NCI-H2081 treated with DMSO at 0.1 percent for 48 hours (cell line): ENCODE measurements around the gene OR10G8.
"Not testable (repeated sequence)": the region's sequence is repeated elsewhere in the genome, so short reads cannot be mapped to it uniquely, and the experiment has no call there.

Source experiments
- DNase-seq: peaks from one replicate; lab custom pipeline; 2025; lab: John Stamatoyannopoulos, UW

The OR10G8 gene, protein sequence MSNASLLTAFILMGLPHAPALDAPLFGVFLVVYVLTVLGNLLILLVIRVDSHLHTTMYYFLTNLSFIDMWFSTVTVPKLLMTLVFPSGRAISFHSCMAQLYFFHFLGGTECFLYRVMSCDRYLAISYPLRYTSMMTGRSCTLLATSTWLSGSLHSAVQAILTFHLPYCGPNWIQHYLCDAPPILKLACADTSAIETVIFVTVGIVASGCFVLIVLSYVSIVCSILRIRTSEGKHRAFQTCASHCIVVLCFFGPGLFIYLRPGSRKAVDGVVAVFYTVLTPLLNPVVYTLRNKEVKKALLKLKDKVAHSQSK

DNA sequence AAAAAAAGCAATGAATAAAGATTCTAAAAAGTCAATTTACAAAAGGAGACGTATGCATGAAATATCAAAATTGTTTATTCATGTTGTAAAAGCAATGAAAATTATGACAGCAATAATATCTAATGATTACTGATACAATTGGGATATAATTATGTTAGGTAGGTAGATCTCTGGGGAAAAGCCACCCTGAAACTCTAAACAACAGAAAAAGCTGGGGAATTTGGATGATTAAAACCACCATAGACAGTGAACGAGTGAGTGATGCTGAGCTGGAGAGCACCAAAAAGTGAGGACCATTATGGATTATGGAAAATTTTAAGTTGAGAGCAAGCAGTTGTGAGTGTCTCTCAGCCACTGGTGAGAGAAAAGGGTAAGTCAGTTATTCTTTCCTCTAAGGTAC lies at the start of gene OR10G8:
OR10G8 (plus strand) TSS at position 301 of the 400 bp plus-strand sequence. CDS start 2,825 bp downstream, outside the sequence.
- no peak for DNase-seq

DNA sequence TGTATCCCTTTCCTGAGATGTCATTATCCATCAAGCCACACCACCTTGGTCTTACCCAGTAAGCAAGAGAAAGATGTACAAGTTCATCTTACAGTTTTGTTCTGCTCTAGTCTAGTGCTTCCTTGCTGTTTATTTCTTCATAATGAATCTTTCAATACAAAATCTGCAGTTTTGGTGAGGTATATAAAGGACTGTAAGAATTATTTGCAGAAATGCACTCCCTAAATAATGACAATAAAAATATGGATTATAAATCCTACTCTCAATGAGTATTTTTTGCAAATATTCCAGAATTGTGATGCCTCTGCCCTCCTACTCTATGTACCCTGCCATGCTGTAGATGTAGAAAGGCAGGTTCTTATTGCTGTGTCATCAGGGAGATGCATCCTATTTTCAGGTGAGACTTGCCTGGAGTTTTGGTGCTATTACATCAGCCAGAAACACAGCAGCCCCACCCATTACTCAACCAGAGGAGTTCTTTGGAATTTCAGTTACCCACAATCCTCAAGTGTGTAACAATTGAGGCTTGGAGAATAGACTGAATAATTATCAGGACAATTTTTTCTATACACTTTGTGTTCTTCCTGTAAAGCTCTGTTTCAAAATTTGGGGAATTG lies 48.8 kb upstream of the OR10G8 start, which contains the start of gene OR10S1:
OR10S1 (minus strand) TSS at position 51 of the 617 bp plus-strand sequence. CDS start 117 bp downstream, outside the sequence.
- DNase-seq = no peak

DNA sequence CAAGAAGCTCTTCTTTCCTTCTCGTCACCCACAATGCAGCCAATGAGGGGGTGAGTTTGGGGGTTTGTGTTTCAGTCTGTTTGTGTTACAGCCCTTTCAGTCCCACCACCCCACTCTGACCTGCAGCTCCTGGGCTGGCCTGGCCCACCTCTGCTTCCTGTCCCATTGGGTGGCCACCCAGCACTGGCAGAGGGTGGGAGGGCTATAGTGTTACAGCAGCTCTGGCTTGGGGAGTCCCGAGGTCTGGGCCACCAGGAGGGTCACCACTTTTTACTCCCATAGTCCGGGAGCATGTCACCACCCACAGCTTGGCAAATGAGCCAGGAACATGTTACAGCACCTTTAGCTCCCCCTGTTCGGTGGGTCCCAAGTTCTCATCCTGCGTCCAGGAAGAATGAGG lies 47.3 kb upstream of the OR10G8 start:
- no peak for DNase-seq

DNA sequence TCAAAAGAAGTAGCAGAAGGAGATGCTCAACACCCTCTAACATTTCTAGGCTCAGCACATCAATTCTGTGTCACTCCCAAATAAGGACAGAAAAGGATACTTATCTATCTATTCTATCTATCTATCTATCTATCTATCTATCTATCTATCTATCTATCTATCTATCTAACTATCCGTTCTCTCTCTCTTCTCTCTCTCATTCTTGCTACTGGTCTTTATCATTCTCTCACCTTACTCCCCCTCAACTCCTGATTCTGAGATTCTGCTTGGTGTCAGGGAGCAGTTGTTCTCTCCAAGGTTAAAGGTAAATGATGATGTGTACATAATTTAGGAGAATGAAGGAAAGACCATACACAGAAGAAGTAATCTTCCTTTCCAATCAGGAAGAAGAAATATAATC lies 31.5 kb upstream of the OR10G8 start, which contains the start of gene OR10G6:
OR10G6 (minus strand) TSS at position 43 of the 400 bp plus-strand sequence; CDS start at position 43, 0 bp downstream.
- no peak for DNase-seq

DNA sequence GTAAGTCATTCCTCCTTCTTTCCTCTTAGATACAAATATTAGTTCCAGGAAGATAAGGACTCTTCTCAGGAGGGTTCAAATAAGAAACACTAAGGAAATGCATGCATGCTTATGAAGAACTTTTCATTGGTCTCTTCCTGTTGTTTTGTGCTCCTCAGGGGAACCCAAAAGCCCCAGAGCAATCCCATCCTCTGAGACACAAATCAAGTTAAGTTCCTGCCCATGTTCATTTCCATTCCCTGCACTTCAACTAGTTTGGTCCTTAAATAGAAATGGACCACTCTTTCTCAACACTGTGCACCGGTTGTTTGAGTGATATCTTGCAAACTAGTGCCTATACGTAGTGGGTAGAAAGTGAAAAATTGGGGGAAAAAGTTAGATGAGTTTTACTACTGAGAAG lies 13.9 kb upstream of the OR10G8 start, which contains the start of gene OR10G4:
OR10G4 (plus strand) TSS at position 301 of the 400 bp plus-strand sequence. CDS start 2,578 bp downstream, outside the sequence.
- DNase-seq = no peak

DNA sequence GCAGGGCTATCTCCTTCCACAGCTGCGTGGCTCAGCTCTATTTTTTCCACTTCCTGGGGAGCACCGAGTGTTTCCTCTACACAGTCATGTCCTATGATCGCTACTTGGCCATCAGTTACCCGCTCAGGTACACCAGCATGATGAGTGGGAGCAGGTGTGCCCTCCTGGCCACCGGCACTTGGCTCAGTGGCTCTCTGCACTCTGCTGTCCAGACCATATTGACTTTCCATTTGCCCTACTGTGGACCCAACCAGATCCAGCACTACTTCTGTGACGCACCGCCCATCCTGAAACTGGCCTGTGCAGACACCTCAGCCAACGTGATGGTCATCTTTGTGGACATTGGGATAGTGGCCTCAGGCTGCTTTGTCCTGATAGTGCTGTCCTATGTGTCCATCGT lies 10.8 kb upstream of the OR10G8 start:
- not testable (repeated sequence) for DNase-seq

DNA sequence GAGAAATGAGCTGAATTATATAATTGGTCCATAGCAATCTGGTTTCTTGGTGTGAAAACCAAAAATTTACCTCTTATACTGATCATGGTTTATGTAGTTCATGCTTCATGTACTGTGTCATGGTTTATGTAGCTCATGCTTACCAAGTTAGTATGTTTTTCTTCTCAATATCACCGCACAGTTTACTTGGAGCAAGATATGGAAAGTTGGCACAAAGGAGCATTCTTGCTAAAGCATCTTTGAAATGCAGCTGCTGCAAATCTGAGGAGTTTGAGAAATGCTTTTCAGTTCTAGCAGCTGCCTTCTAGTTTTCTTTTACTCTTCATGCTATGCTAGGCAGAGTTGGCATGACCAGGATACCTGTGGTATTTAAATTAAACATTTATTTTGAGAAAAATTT lies 10.1 kb downstream of the OR10G8 start:
- no peak for DNase-seq

DNA sequence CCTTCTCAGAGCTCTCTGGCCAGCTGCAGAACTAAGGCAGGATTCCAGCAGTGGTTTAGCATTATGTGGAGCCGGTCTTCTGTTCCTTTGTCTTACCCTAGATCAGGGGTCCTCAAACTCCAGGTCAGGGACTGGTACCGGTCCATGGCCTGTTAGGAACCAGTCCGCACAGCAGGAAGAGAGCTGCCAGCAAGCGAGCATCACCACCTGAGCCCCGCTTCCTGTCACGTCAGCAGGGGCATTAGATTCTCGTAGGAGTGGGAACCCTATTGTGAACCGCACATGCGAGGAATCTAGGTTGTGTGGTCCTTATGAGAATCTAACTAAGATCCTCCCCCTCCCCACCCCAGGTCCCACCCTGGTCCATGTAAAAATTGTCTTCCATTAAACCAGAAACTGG lies 13.0 kb downstream of the OR10G8 start:
- DNase-seq = no peak

DNA sequence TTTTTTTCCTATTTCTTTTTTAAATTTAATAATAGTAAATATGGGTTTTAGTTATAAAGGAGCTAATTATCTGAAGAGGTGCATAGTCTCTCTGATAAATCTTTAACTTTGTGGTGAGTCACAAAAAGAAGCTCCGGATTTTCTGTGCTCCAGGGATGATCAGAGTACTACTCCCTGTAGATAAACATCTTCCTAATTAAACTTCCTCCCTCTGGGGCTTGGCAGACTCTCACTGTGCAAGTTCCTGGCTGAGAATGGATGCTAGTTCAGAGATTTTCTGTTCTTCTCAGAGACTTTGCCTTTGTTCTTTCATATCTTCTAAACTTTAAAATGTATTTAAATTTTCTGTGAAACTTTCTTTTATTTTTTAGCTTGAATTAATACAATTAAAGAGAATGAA lies 14.7 kb downstream of the OR10G8 start, which contains the start of gene OR10G7:
OR10G7 (minus strand) TSS at position 72 of the 400 bp plus-strand sequence. CDS start 2,324 bp downstream, outside the sequence.
- no peak for DNase-seq

DNA sequence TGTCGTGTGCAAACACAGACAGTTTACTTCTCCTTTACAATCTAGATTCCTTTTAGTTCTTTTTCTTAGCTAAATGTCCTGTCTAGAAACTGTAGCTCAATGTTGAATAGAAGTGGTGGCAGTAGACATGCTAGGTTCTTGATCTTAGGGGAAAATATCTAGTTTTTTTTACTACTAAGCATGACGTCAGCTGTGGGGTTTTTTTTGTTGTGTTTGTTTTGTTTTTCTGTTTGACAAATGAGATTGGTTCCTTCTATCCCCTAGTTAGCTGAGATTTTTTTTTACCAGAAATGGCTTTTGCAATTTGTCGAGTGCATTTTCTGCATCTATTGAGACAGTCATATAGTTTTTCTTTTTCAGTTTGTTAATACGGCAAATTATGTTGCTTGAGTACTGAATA lies 16.8 kb downstream of the OR10G8 start:
- no peak for DNase-seq

DNA sequence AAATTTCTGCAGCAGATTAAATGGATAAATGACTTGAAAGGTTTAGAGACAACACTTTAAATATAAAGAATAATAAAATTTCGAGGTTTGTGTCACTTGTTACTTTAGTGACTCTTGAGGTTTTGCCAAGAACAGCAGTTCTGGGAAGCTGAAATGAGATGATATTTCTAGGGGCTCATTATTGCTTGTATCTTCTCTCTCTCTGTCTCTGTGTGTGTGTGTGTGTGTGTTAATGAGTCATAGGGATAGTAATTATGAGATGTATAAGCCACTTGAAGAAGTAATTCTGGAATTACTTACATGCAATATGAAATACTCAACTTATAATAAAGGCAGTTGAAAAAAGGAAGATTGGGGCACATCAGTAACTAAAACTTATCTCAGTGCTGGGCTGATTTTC lies 24.1 kb downstream of the OR10G8 start:
- DNase-seq = no peak

DNA sequence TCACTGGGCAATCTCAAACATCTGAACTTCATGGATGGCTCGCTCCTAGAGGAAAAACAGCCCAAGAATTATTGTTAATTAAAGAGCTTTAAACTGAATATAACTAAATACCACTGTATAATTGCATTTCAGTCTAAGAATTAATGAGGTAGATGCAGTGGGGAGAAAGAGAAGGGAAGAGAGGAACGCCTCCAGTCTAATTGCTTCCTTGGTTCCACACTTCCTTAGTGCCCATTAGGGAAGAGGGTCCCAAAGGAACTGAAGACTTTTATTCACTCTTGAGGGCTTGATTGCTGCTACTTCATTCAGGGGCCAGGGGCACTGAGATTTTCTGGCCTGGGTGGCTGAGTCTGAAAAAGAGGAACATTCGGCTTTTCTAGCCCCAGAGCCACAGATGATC lies 26.4 kb downstream of the OR10G8 start:
- no peak for DNase-seq

DNA sequence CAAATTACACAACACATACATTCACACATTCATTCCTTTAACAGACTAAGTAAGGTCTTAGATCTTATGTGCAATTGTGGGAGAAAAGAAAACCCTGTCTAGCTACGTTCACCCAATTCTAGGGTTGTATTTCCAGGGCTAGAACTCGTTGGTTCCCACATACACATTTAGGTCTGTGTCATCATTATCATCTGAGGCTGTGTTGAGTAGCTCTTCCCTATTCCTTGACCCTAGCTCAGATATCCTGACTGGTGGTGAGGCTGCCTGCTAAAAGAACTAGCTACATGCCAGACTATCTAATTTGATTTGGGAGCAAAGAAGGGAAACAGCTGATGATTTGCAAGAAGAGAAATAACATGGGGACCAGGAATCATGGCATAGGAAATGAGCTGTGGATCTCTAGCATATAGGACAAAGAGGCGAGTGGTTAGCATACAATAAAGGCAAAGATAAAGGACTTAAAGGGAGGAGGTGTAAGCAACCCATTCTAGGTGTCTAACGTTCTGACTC lies 42.1 kb downstream of the OR10G8 start:
- DNase-seq = no peak

DNA sequence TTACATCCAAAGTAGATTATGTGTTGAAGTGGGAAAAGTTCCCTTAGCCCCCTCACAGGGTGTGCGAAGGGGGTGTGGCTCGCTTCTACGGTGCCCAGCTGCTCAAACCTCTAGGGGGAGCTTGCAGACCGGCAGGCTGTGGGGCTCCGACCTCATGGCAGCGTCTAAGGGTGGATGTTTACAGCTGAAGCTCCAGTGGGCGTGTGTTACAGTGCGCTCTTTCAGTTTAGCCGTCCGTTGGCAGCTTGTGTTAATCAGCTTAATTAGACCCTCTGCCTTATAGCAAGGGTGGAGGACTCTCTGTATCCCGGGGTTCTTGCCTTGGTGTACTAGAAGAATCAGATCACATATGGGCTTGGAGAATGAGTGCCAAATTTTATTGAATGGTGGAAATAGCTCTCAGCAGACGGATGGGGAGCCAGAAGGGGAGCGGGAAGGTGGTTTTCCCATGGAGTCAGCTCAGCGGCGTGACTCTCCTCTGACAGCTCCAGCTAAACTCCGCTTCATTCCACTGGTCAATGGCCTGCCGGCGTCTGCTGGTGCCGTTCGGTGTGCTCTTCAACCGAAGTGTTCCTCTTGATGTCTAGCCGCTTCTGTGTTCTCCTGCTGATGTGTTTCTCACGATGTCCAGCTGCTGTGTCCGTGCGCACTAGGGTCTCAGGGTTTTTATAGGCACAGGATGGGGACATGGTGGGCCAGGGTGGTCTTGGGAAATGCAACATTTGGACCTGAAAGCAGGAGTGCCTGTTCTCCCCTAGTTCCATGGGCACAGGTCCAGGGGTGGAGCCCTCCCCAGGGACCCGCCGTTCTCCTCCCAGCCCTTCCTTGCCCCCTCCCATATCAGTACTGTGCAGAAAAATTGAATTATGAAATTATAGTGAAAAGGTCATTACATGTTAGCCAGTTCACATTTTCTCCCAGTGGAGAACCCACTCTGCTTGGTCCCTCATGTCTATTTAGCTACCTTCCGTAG lies 43.1 kb downstream of the OR10G8 start:
- no peak for DNase-seq

DNA sequence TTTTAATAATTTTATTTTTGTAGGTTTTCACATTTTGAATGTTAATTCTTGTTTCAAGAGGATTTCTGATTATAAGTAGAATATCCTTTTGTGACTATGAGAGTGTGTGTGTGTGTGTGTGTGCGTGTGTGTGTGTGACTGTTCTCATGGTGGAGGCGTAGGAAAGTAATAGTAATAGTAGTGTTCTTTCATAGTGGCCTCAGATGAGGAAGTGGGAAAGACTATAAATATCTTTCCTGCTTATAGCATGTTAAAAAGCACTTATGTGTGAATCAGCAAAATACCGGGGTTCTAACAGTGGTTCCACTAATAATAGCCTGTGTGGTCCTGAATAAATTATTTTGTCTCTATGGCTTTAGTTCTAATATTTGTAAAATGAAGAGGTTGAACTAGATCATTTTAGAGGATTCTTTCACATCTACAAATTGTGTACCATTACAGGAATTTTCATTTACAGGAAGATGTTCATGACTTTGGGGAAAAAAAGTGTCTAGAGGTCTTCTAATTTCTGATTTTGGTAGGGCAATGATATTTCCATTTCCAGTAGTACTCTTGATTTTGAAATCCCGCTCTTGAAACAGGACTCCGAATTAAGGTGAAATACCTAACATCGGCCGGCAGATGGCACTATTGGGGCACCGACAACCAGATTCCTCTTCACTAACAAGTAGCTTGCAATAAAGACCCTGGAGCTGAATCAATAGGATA lies 44.5 kb downstream of the OR10G8 start:
- DNase-seq = peak; percentile 17

DNA sequence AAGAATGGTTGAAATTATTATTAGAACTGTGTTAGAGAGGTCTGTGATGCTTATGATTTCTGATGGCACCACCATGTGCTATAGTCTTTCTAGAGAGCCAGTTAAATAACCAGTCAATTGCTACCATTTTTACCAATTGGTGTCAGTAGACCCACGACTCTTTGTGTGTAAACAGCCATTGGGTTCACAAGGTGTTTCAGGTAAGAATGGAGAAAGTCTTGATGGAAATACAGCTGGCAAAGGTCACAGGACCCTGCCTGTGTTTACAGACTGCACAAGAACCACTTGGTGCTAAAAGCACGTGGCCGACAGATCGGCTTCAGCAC lies 45.0 kb downstream of the OR10G8 start:
- no peak for DNase-seq

DNA sequence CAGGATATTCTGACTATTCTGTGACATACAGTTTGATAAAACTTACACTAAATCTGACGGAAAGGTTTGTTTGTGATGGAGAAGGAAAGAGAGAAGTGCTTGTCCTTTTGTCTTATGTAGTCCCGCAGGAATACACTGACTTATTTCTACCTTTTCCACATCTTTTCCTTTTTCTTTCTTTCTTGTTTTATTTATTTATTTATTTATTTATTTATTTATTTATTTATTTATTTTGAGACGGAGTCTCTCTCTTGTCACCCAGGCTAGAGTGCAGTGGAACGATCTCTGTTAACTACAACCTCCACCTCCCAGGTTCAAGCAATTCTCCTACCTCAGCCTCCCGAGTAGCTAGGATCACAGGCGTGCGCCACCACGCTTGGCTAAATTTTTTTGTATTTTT lies 45.5 kb downstream of the OR10G8 start:
- no peak for DNase-seq

DNA sequence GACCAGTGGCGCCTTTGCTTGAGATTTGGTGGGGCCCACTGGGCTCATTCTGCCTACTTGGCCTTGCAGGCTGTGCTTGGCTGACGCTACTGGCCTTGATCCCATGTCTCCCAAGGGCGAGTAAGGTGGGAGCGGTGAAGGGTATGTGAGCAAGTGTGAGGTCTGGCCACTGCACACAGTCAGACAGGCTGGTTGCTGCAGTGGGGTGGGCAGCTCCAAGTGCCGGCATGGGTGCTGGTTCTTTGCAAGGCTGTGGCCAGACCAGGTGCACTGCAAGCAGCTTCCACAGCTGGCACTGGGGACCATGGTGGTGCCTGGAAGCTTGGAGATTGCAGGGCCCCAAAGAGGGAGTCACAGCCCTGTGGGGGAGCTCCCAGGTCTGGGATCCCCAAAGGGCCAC lies 48.0 kb downstream of the OR10G8 start:
- no peak for DNase-seq

DNA sequence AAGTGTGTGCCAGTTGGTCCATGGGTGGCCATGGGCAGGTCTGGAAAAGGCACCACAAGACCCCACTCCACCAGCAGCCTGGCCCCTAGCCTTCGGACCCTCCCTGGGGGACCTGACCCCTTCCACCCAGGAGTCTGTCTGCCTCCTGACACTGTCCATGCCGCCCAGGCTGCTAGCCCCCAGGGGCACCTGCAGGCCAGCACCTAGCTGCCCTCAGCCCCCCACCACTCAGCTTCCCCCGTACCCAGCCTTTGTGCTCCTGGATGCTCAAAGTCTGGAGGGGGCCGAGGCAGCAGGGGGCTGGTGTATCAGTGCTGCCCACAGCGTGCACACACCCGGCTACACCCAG lies 48.9 kb downstream of the OR10G8 start:
- no peak for DNase-seq

DNA sequence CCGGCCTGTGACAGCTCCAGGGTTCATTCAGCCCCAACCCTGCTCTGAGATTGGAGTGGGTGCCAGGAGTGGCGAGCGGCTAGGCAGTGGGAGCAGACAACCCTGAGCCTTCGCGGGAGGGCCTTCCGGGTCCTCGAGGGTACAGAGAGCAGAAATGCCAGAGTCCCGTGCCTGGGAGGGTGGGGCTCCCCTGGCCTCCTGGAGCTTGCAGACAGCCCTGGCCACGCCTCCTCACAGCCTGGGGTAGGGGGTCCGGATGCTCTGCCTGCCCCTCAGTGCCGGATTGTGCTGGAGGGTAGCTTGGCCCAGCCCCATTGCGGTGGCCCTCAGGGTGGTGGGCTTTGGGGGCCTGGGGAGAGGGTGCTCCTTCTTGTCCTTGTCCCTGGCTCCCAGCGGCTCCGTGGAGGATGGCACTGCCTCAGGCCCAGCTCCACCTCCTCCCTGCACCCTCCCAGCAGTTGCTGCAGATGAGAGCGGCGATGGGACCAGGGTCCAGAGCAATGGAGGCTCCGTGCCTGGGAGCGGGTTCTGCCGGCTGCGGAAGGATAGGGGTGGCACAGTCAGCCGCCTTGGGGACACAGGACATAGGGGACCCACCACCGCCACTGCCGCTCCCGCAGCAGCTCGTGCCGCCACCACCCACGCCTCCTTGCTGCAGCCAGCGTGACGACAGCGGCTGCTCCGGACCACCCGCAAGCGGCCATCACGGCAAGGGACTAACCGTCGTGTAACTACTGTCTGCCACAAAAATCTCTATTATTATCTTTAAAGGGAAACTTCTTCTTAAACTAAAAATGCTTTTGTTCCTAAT lies 49.4 kb downstream of the OR10G8 start:
- DNase-seq = no peak

DNA sequence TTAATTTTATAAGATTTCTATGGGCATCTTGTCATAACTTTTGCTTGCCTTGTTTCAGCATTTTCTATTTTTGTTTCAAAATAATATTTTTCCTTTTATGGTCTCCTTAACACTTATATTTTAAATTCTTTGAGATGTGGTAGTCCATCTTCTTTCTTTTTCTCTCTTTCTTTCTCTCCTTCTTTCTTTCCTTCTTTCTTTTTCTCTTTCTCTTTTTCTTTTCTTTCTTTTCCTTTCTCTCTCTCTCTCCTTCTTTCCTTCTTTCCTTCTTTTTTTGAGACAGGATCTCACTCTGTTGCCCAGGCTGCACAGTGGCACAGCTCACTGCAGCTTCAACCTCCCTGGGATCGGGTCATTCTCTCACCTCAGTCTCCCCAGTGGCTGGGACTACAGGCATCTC lies 50.7 kb downstream of the OR10G8 start:
- DNase-seq = no peak
